GM12873 (cell line): Measurements from ENCODE around the gene RNF183.

ENCODE experiments used
- TF ChIP-seq, protein P1 (sequence below): IDR thresholded peaks from 2 replicates; pipeline ENCODE4 v1.5.1; 2012; ENCODE audit warnings: low read depth, mild to moderate bottlenecking, moderate library complexity, low read length, control low read depth; ENCODE audit not compliant: insufficient read depth; ENCODE audit errors: missing control alignments

Gene RNF183

DNA sequence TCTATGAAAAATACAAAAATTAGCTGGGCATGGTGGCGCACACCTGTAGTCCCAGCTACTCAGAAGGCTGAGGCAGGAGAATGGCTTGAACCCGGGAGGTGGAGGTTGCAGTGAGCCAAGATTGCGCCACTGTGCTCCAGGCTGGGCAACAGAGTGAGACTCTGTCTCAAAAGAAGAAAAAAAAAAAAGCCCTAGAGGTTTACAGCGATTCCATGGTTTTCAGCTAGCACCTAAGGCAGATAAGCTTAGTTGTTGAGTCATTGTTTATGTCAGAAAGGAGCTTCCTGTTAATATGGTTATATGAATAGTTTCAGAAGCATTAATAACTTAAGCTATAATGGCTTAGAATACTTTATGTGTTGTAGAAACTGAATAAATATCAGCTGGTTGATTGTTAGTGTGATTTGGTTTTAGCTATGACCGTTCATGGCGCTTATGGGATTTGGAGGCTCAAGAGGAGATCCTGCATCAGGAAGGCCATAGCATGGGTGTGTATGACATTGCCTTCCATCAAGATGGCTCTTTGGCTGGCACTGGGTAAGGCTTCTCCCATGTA, 13.0 kb downstream of the RNF183 start:
- TF ChIP-seq, protein P1, sequence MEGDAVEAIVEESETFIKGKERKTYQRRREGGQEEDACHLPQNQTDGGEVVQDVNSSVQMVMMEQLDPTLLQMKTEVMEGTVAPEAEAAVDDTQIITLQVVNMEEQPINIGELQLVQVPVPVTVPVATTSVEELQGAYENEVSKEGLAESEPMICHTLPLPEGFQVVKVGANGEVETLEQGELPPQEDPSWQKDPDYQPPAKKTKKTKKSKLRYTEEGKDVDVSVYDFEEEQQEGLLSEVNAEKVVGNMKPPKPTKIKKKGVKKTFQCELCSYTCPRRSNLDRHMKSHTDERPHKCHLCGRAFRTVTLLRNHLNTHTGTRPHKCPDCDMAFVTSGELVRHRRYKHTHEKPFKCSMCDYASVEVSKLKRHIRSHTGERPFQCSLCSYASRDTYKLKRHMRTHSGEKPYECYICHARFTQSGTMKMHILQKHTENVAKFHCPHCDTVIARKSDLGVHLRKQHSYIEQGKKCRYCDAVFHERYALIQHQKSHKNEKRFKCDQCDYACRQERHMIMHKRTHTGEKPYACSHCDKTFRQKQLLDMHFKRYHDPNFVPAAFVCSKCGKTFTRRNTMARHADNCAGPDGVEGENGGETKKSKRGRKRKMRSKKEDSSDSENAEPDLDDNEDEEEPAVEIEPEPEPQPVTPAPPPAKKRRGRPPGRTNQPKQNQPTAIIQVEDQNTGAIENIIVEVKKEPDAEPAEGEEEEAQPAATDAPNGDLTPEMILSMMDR, result no peak

DNA sequence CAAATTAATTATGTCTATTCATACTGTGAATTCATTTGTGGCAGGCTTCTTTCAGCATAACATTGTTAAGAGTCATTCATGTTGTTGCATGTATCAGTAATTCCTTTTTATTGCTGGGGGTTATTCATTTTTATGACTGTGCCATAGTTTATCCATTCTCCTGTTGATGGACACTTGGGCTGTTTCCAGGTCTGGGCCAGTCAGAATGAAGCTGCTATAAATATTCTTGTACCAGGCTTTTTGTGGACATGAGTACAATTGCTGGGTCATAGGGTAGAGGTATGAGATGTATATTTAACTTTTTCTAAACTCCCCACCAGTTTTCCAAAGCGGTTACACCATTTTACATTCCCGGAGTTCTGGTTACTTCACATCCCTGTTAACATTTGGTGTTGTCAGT, 14.1 kb downstream of the RNF183 start:
- TF ChIP-seq, protein P1, result no peak

DNA sequence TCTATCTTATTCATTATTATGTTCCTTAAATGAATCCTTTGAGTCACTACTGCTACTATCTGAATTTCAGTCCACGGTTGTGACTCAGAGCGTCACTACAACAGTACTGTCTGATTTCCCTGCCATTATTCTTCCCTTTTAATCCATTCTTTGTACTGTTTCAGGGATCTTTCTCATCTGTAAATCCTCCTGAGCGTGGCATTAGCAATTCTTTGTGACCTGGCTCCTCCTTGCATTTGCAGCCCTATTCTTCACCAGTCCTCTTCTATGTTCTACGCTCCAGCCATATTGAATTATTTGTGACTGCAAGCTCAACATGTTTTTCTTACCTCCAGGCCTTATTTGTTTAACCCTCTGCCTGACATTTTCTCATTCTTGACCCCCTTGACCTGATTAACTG, 21.8 kb downstream of the RNF183 start:
- TF ChIP-seq, protein P1, result no peak

DNA sequence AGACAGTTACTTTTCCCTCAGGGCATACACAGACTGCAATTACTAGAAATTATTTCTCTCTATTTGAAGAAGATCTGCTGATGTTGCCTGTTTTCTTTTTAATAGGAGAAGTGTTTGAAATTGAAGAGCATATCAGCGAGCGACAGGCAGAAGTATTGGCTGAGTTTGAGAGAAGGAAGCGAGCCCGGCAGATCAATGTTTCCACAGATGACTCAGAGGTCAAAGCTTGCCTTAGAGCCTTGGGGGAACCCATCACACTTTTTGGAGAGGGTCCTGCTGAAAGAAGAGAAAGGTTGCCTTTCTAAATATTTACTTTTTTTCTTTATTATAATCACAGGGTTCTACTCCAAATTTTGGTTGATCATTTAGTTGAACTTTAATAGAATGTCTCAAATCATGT, 24.3 kb downstream of the RNF183 start:
- TF ChIP-seq, protein P1, result no peak

DNA sequence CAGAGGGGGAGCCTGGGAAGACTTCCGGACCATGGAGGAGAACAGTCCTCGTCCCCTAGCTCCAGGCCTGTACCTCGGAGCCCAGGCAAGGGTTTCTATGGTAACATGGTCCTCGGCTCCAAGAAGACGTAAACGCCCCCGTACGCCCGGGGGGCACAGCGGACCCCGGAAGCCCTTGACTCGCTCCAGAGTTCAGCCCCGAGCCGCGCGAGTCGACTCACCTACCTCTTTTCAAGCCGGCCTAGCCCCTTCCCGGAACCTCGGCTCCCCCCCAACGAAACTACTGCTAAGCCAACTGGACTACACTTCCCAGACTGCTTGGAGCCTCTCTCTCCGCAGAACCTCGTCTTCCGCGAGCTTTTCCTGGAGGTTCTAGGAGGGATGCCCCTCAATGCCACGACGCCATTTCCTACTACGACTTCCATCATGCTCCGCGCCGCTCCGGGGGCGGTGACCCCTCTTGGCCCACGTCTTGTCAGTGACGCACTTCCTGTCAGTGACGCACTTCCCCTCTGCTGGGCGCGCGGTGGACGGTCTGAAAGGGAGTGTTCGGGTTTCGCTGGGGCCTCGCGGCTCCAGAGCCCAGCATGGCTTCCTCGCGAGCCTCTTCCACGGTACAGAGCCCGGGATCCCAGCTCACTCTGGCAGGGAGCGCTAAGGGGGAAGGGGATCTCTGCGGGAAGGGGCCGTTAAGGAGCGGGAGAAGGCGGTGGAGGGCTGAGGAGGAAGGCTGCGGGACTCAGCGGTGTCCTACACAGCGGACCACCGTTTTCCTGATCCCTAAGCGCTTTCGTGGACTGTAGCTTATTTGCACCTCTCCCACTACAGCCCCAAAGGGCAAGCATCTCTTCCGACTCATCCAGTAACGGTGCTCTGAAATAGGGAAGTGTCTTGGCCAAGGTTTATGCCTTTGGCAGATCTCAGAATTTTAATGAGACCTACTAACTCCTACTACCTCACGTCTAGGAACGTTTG, 27.7 kb downstream of the RNF183 start, which contains the start of the genes CDC26 and PRPF4:
Gene CDC26 (minus strand): TSS at position 416 of the 975 bp plus-strand sequence. CDS start 3,065 bp downstream, outside the sequence.
Gene PRPF4 (plus strand): TSS at position 502 of the 975 bp plus-strand sequence. CDS start 86 bp downstream, at position 588.
- TF ChIP-seq, protein P1, result no peak

DNA sequence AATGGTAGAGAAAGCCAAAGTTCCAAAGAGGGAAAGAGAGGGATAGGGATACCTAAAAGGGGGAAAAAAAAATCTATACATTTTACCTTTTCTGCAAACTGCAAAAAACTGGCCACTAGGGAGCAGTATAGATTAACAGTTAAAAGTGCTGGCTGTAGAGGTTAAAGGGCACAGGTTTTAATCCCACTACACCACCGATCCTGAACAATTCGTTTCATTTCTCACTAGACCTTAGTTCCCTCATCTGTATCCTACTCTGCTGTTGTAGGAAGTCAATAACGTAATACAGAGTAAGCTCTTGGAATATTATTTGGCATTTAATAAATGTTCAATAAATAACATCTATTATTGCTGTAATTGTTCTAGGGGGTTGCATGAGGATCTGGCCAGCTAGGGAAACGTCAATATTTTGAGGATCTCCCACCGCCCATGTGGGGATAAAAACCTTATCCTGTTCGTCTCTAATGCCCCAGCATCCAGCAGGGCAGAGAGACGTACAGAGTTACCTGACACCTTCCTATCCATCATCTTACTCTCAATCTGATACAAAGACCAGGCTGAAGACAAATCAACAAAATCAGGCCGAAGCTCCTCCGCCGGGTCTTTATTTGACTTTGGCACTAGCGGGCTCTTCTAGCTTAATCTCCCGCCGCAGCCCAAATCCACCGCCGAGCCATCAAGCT, 28.6 kb downstream of the RNF183 start:
- TF ChIP-seq, protein P1, result peak; percentile 64

DNA sequence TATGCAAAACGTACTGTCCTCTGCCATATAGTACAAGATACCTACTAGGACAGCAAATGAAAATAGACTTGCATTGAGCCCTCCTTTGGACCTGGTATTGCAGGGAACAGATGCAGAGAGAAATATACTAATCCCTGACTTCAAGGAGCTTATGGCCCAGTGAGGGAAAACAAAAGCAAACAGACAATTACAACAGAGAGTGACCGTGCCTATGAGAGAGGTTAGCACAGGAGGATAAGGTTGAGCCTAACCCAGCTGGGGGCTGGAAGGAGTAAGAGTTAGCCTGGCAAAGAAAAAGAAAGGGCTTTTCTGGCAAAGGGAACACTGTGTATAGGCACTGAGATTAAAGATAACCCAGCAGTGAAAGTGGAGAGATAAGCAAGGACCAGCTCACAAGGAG, 33.3 kb downstream of the RNF183 start:
- TF ChIP-seq, protein P1, result no peak
